ENCODE data around the gene C11orf71. TPM values are rescaled to one million over a fixed set of nuclear protein-coding genes. Genes with fewer than 3 reads are reported as not detected.

C11orf71 gene
- polyA plus RNA-seq, 3 donors = 15.2 to 21.8 (median 16.4) TPM

- no peak for DNase-seq (ENCODE audit: extremely low read depth in 1 of 11, low read depth in 9 of 11, low spot score in 4 of 11)
Measured at GRCh38 chr11:114375052-114375451, 25.3 kb downstream of the C11orf71 start.

- DNase-seq (ENCODE audit: extremely low read depth in 1 of 11, low read depth in 9 of 11, low spot score in 4 of 11) = no peak
Measured at GRCh38 chr11:114368918-114369680, 31.2 kb downstream of the C11orf71 start.

- DNase-seq (ENCODE audit: extremely low read depth in 1 of 11, low read depth in 9 of 11, low spot score in 4 of 11) = no peak
Measured at GRCh38 chr11:114367244-114367957, 32.9 kb downstream of the C11orf71 start.

GRCh38 chr11:114366331-114367243 lies 33.7 kb downstream of the C11orf71 start:
- DNase-seq (ENCODE audit: extremely low read depth in 1 of 11, low read depth in 9 of 11, low spot score in 4 of 11) = no peak

- DNase-seq (ENCODE audit: extremely low read depth in 1 of 11, low read depth in 9 of 11, low spot score in 4 of 11) = no peak
Measured at GRCh38 chr11:114362958-114363357, 37.4 kb downstream of the C11orf71 start.

- DNase-seq (ENCODE audit: extremely low read depth in 1 of 11, low read depth in 9 of 11, low spot score in 4 of 11) = peak in 1 of 11 donors; percentile 10
Measured at GRCh38 chr11:114362326-114362725, 38.0 kb downstream of the C11orf71 start.

- DNase-seq (ENCODE audit: extremely low read depth in 1 of 11, low read depth in 9 of 11, low spot score in 4 of 11) = no peak
Measured at GRCh38 chr11:114359342-114359741, 41.0 kb downstream of the C11orf71 start.

GRCh38 chr11:114358716-114359115 lies 41.6 kb downstream of the C11orf71 start:
- DNase-seq (ENCODE audit: extremely low read depth in 1 of 11, low read depth in 9 of 11, low spot score in 4 of 11) = no peak

- DNase-seq (ENCODE audit: extremely low read depth in 1 of 11, low read depth in 9 of 11, low spot score in 4 of 11) = no peak
Measured at GRCh38 chr11:114354076-114354475, 46.2 kb downstream of the C11orf71 start.

- DNase-seq (ENCODE audit: extremely low read depth in 1 of 11, low read depth in 9 of 11, low spot score in 4 of 11) = no peak
Measured at GRCh38 chr11:114353443-114353842, 46.9 kb downstream of the C11orf71 start.

- no peak for DNase-seq (ENCODE audit: extremely low read depth in 1 of 11, low read depth in 9 of 11, low spot score in 4 of 11)
Measured at GRCh38 chr11:114350022-114350421, 50.3 kb downstream of the C11orf71 start.

Other genes starting within 250 kb of the C11orf71 start
- 1 to 10 TPM in 1 of 3 donors, under 1 TPM in 2; 0.68 to 1.4 (median 0.96) TPM for gene NNMT, start 104.1 kb downstream of the C11orf71 start, polyA plus RNA-seq (ENCODE audit: insufficient read length in 3 of 3)
- gene RBM7, start 155 bp upstream of the C11orf71 start, polyA plus RNA-seq (ENCODE audit: insufficient read length in 3 of 3) = 10 to 100 TPM; 48.7 to 61.6 (median 51.1) TPM
- gene REXO2, start 39.0 kb upstream of the C11orf71 start, polyA plus RNA-seq (ENCODE audit: insufficient read length in 3 of 3) = 100 to 1,000 TPM; 108 to 135 (median 119) TPM
- gene NXPE1, start 159.4 kb upstream of the C11orf71 start, polyA plus RNA-seq (ENCODE audit: insufficient read length in 3 of 3) = not detected
- gene NXPE4, start 195.3 kb upstream of the C11orf71 start, polyA plus RNA-seq (ENCODE audit: insufficient read length in 3 of 3) = under 1 TPM in 1 of 3 donors, not detected in 2; 0.07 TPM